GM12878 (cell line): ENCODE results near the gene RALGPS1. TPM values are rescaled to one million over a fixed set of nuclear protein-coding genes. Genes with fewer than 3 reads are reported as not detected.

Experiments
- ATF3 ChIP-seq: IDR thresholded peaks from 2 replicates; pipeline ENCODE4 v1.6.1; 2011; ENCODE audit warnings: low read depth, mild to moderate bottlenecking, low read length, moderate library complexity, borderline replicate concordance; ENCODE audit errors: extremely low read depth
- BHLHE40 ChIP-seq, 2 experiments: fragments of 450-650 bp in 1 of 2; IDR thresholded peaks; 2 replicates each; pipeline ENCODE4 v1.6.1; 2011 to 2017; ENCODE audit warnings: low read depth in 2 of 2, borderline replicate concordance in 1 of 2, improper control_type of control experiment in 1 of 2, low read length in 1 of 2, mild to moderate bottlenecking in 1 of 2
- CBX3 ChIP-seq: fragments of 200-600 bp; sonication (generic); IDR thresholded peaks from 2 replicates; pipeline ENCODE4 v1.6.1; 2016; ENCODE audit warnings: low read depth, borderline replicate concordance
- CHD1 ChIP-seq: IDR thresholded peaks from 2 replicates; pipeline ENCODE4 v1.6.1; 2012; ENCODE audit warnings: low read depth, low read length, improper control_type of control experiment
- EGR1 ChIP-seq, 2 experiments: IDR thresholded peaks; 1 replicate in 1 of 2; 2 replicates in 1 of 2; pipeline ENCODE4 v1.6.1; 2011 to 2012; ENCODE audit warnings: low read depth in 2 of 2, low read length in 2 of 2, borderline replicate concordance in 1 of 2, mild to moderate bottlenecking in 1 of 2, moderate library complexity in 1 of 2
- IRF5 ChIP-seq: fragments of 450-650 bp; IDR thresholded peaks from 2 replicates; pipeline ENCODE4 v1.6.1; 2017; ENCODE audit warnings: borderline replicate concordance
- JUNB ChIP-seq: IDR thresholded peaks from 2 replicates; pipeline ENCODE4 v1.6.1; 2016; ENCODE audit warnings: antibody characterized with exemption, mild to moderate bottlenecking
- MAX ChIP-seq: IDR thresholded peaks from 2 replicates; pipeline ENCODE4 v1.6.1; 2012; ENCODE audit warnings: low read depth, low read length, improper control_type of control experiment
- MTA3 ChIP-seq: IDR thresholded peaks from 2 replicates; pipeline ENCODE4 v1.6.1; 2012; ENCODE audit warnings: low read length, inconsistent platforms, borderline replicate concordance
- NR2C2 ChIP-seq: IDR thresholded peaks from 2 replicates; pipeline ENCODE4 v1.6.1; 2011; ENCODE audit warnings: borderline replicate concordance, low read depth; ENCODE audit not compliant: control insufficient read depth, insufficient read length
- NRF1 ChIP-seq: conservative IDR thresholded peaks from 2 replicates; pipeline ENCODE4 v1.6.1; 2011; ENCODE audit warnings: mild to moderate bottlenecking, low read depth, low read length, improper control_type of control experiment
- PAX8 ChIP-seq: fragments of 450-650 bp; IDR thresholded peaks from 2 replicates; pipeline ENCODE4 v1.6.1; 2017; ENCODE audit warnings: mild to moderate bottlenecking, moderate library complexity
- RCOR1 ChIP-seq: conservative IDR thresholded peaks from 2 replicates; pipeline ENCODE4 v1.6.1; 2012; ENCODE audit warnings: low read depth, low read length, improper control_type of control experiment
- REST ChIP-seq: IDR thresholded peaks from 2 replicates; pipeline ENCODE4 v1.6.1; 2012; ENCODE audit warnings: mild to moderate bottlenecking, low read depth, low read length
- RUNX3 ChIP-seq: IDR thresholded peaks from 2 replicates; pipeline ENCODE4 v1.6.1; 2012; ENCODE audit warnings: low read length, inconsistent platforms
- SP1 ChIP-seq: IDR thresholded peaks from one replicate; pipeline ENCODE4 v1.6.1; 2011; ENCODE audit warnings: low read depth, low read length
- WRNIP1 ChIP-seq: IDR thresholded peaks from 2 replicates; pipeline ENCODE4 v1.6.1; 2011; ENCODE audit warnings: low read depth, low read length, improper control_type of control experiment, borderline replicate concordance
- ZBTB11 ChIP-seq: fragments of 450-650 bp; formaldehyde crosslinking; IDR thresholded peaks from 2 replicates; pipeline ENCODE4 v1.5.0; 2022; ENCODE audit warnings: mild to moderate bottlenecking, missing genetic modification characterization
- polyA plus RNA-seq, 11 experiments: library from polyadenylated mRNA; depleted of rRNA in 4 of 11; unstranded in 6 of 11; stranded (reverse) in 5 of 11; fragments of >200 nt; fragmentation: Nextera tagmentation in 4 of 11; fragmentation: Illumina TruSeq in 1 of 11; extraction: Ambion mirVana in 4 of 11; extraction: Trizol in 1 of 11; gene quantifications; 1 replicate in 1 of 11; 2 replicates in 10 of 11; pipeline versions ENCODE4 v1.2.1 to v1.2.3, GENCODE V29; 2011 to 2016; ENCODE audit warnings: inconsistent platforms in 2 of 11, missing spikeins in 2 of 11, low read depth in 1 of 11
- total RNA-seq, 4 experiments: library from RNA; depleted of rRNA in 3 of 4; stranded (reverse); fragments of >200 nt in 3 of 4; fragmentation: Illumina TruSeq in 1 of 4; extraction: Trizol in 1 of 4; gene quantifications; 2 replicates each; pipeline versions ENCODE4 v1.2.1 to v1.2.3, GENCODE V29; 2013 to 2021

Gene RALGPS1
- total and polyA plus RNA-seq, 10 of the 15 experiments (the other 5 are each of a cell fraction or from before 2014, with no cell fraction given), result 0.13 to 5.6 (median 2.7) TPM

GRCh38 chr9:127166651-127167524, 252.3 kb downstream of the RALGPS1 start (continued):
- TF ChIP-seq EGR1 (IDR thresholded peaks at IDR 0.05; ENCODE audit: borderline replicate concordance in 1 of 2, low read depth in 2 of 2, low read length in 2 of 2), result no peak
- no peak for TF ChIP-seq IRF5
- TF ChIP-seq MAX, result peak; percentile 92; the same call in 1 of the 2 replicates
- no peak for TF ChIP-seq MTA3
- TF ChIP-seq SP1, result peak; percentile 38
- peak; percentile 25; the same call in 1 of the 2 replicates for TF ChIP-seq JUNB
- peak; percentile 93 to 95 for TF ChIP-seq BHLHE40 (IDR thresholded peaks at IDR 0.05; ENCODE audit: borderline replicate concordance in 1 of 2, low read depth in 2 of 2, low read length in 1 of 2)
- TF ChIP-seq REST, result no peak
- peak; percentile 74 for TF ChIP-seq RUNX3
- TF ChIP-seq WRNIP1, result no peak
- TF ChIP-seq CBX3, result no peak
- no peak for TF ChIP-seq NR2C2
- TF ChIP-seq PAX8, result no peak
- TF ChIP-seq ZBTB11 (CRISPR knock-in tag), result no peak
- TF ChIP-seq RCOR1, result no peak
- TF ChIP-seq NRF1, result no peak
- TF ChIP-seq ATF3, result no peak
- TF ChIP-seq CHD1, result no peak
